Activated CD8-positive, alpha-beta memory T cell treated with anti-CD3 and anti-CD28 coated beads, Interleukin-2, amount 50 U/mL, for 1 hour (primary cell): ENCODE results near the gene MED8.

Experiments
- DNase-seq: peaks from one replicate; pipeline ENCODE4 v3.0.0-alpha.2; 2020; ENCODE audit errors: extremely low read depth

MED8 gene

DNA sequence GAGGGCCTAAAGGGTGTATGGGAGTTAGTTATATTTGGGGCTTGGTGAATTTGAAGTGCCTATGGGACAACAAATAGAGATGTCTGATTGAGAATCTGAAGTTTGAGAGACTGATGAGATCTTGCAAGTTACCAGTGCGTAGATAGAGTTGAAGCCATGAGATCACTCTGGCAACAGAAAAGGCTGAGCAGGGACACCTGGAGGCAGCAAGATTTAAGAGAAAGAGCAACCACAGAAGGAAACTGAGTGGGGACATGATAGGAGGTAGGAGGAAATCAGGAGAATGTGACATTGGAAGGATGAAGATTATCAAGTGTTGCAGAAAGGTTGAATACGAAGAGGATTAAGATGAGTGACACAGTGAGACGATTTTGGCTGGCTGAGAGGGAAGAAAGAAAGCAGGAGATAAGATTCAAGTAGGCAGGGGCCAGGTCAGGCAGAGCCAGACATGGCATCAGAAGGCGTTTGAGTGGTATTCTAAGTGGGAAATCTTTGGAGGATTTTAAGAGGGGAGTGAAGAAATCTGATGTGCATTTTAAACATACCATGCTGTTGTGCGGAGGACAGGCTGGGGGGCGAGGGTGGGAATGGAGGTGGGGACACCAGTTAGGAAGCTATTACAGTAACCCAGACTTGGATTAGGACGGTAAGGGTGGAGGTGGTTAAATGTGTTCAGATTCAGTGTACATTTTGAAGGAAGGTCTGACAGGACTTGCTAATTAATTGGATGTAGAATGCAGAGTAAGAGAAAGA is 55.0 kb downstream of the MED8 start:
- DNase-seq: no peak
